ENCODE measurements around the gene TMOD1.

GRCh38 chr9:97506787-97507186 lies 5.3 kb downstream of the TMOD1 start:
- TF ChIP-seq CTCF (IDR thresholded peaks at IDR 0.05) (no peak), POLR2A (IDR thresholded peaks at IDR 0.05) (no peak)

Measured in thyroid gland (tissue), 4 donors.